GM19455 (cell line): ENCODE measurements around the gene ZDHHC18.
"Not testable (repeated sequence)": the region's sequence is repeated elsewhere in the genome, so short reads cannot be mapped to it uniquely, and the experiment has no call there.

Source experiments
- ATAC-seq: cut with Tn5 transposase; IDR thresholded peaks from one replicate; pipeline ENCODE4 v1.9.1; 2021; ENCODE audit not compliant: unreplicated experiment

The ZDHHC18 gene

GRCh38 chr1:26832249-26832960 is 5.9 kb downstream of the ZDHHC18 start:
- no peak for ATAC-seq

GRCh38 chr1:26833432-26834405 is 7.2 kb downstream of the ZDHHC18 start:
- ATAC-seq = peak; percentile 74

- not testable (repeated sequence) for ATAC-seq
Observed at GRCh38 chr1:26837665-26838064, 11.2 kb downstream of the ZDHHC18 start.

GRCh38 chr1:26838474-26839338 is 12.2 kb downstream of the ZDHHC18 start:
- ATAC-seq = peak; percentile 82

- ATAC-seq = peak; percentile 22
Observed at GRCh38 chr1:26839339-26839722, 12.8 kb downstream of the ZDHHC18 start.

GRCh38 chr1:26839779-26840178 is 13.3 kb downstream of the ZDHHC18 start:
- no peak for ATAC-seq

GRCh38 chr1:26844424-26845196 is 18.1 kb downstream of the ZDHHC18 start:
- no peak for ATAC-seq

- ATAC-seq = not testable (repeated sequence)
Observed at GRCh38 chr1:26847826-26848225, 21.3 kb downstream of the ZDHHC18 start.

GRCh38 chr1:26848499-26848898 is 22.0 kb downstream of the ZDHHC18 start:
- ATAC-seq = no peak

- ATAC-seq = no peak
Observed at GRCh38 chr1:26848941-26849774, 22.7 kb downstream of the ZDHHC18 start.

- no peak for ATAC-seq
Observed at GRCh38 chr1:26851106-26851684, 24.7 kb downstream of the ZDHHC18 start.

GRCh38 chr1:26852701-26853100 is 26.2 kb downstream of the ZDHHC18 start:
- no peak for ATAC-seq

- no peak for ATAC-seq
Observed at GRCh38 chr1:26853156-26853555, 26.7 kb downstream of the ZDHHC18 start.

- ATAC-seq = no peak
Observed at GRCh38 chr1:26853600-26853999, 27.1 kb downstream of the ZDHHC18 start.

GRCh38 chr1:26854906-26855305 is 28.4 kb downstream of the ZDHHC18 start:
- ATAC-seq = no peak

- no peak for ATAC-seq
Observed at GRCh38 chr1:26855636-26856035, 29.1 kb downstream of the ZDHHC18 start.

- ATAC-seq = no peak
Observed at GRCh38 chr1:26856181-26856580, 29.7 kb downstream of the ZDHHC18 start.

GRCh38 chr1:26856604-26857469 is 30.3 kb downstream of the ZDHHC18 start:
- no peak for ATAC-seq
